IMR-90 (cell line): ENCODE results near the gene HMGCL.

ENCODE experiments used
- BHLHE40 ChIP-seq: fragments of 150-350 bp; IDR thresholded peaks from 2 replicates; pipeline ENCODE4 v1.6.1; 2016; ENCODE audit warnings: mild to moderate bottlenecking, low read depth, low read length
- CEBPB ChIP-seq: IDR thresholded peaks from 2 replicates; pipeline ENCODE4 v1.6.1; 2012; ENCODE audit warnings: low read depth, low read length, improper control_type of control experiment
- CTCF ChIP-seq: conservative IDR thresholded peaks from 2 replicates; pipeline ENCODE4 v1.5.1; 2012; ENCODE audit warnings: mild to moderate bottlenecking, low read depth, low read length, improper control_type of control experiment
- ELK1 ChIP-seq: fragments of 150-350 bp; IDR thresholded peaks from 2 replicates; pipeline ENCODE4 v1.6.1; 2016; ENCODE audit warnings: low read depth, mild to moderate bottlenecking, low read length, moderate library complexity, borderline replicate concordance
- MAFK ChIP-seq: IDR thresholded peaks from 2 replicates; pipeline ENCODE4 v1.6.1; 2012; ENCODE audit warnings: low read depth, low read length, improper control_type of control experiment
- MAZ ChIP-seq: IDR thresholded peaks from 2 replicates; pipeline ENCODE4 v1.6.1; 2012; ENCODE audit warnings: low read depth, mild to moderate bottlenecking, low read length, improper control_type of control experiment, moderate library complexity, borderline replicate concordance
- NFE2L2 ChIP-seq: fragments of 150-350 bp; IDR thresholded peaks from 2 replicates; pipeline ENCODE4 v1.6.1; 2016; ENCODE audit warnings: low read depth, mild to moderate bottlenecking, low read length
- POLR2A ChIP-seq: IDR thresholded peaks from 2 replicates; pipeline ENCODE4 v1.6.1; 2012; ENCODE audit warnings: mild to moderate bottlenecking, low read depth, low read length
- RAD21 ChIP-seq: IDR thresholded peaks from 2 replicates; pipeline ENCODE4 v1.6.1; 2012; ENCODE audit warnings: low read length, improper control_type of control experiment
- RCOR1 ChIP-seq: IDR thresholded peaks from 2 replicates; pipeline ENCODE4 v1.6.1; 2012; ENCODE audit warnings: mild to moderate bottlenecking, low read length, improper control_type of control experiment; ENCODE audit not compliant: insufficient replicate concordance
- RFX5 ChIP-seq: IDR thresholded peaks from 2 replicates; pipeline ENCODE4 v1.8.0; 2012; ENCODE audit warnings: low read depth, mild to moderate bottlenecking, low read length, moderate library complexity
- SMC3 ChIP-seq: fragments of 150-350 bp; IDR thresholded peaks from 2 replicates; pipeline ENCODE4 v1.6.1; 2016; ENCODE audit warnings: low read depth, mild to moderate bottlenecking, antibody characterized with exemption, low read length, moderate library complexity

GRCh38 chr1:23779826-23780371 is 45.3 kb downstream of the HMGCL start:
- TF ChIP-seq CTCF (no peak), MAZ (no peak), CEBPB (peak; percentile 63), POLR2A (no peak), ELK1 (no peak), SMC3 (no peak), NFE2L2 (peak; percentile 77), BHLHE40 (no peak), RCOR1 (no peak), MAFK (peak; percentile 98), RFX5 (no peak), RAD21 (no peak)
